GM19372 (cell line): ENCODE data around the gene SLC22A31.

Experiments
- ATAC-seq: cut with Tn5 transposase; IDR thresholded peaks from one replicate; pipeline ENCODE4 v1.9.1; 2021; ENCODE audit warnings: mild to moderate bottlenecking, low read depth, moderate library complexity; ENCODE audit not compliant: unreplicated experiment

SLC22A31 gene

GRCh38 chr16:89217388-89218191, 17.3 kb upstream of the SLC22A31 start, which contains the start of gene ZNF778:
Gene ZNF778 (plus strand): TSS chr16:89217703. CDS start chr16:89221128, 3,425 bp downstream.
- ATAC-seq: peak; percentile 94

GRCh38 chr16:89217138-89217387, 16.7 kb upstream of the SLC22A31 start:
- no peak for ATAC-seq

- no peak for ATAC-seq
Observed at GRCh38 chr16:89216315-89217137, 16.2 kb upstream of the SLC22A31 start.

GRCh38 chr16:89210904-89211515, 10.7 kb upstream of the SLC22A31 start:
- ATAC-seq: no peak

- no peak for ATAC-seq
Observed at GRCh38 chr16:89210165-89210903, 10.0 kb upstream of the SLC22A31 start.

GRCh38 chr16:89209522-89210044, 9.2 kb upstream of the SLC22A31 start:
- ATAC-seq: no peak

GRCh38 chr16:89207993-89208392, 7.7 kb upstream of the SLC22A31 start:
- ATAC-seq: no peak

GRCh38 chr16:89202422-89203215, 2.3 kb upstream of the SLC22A31 start:
- no peak for ATAC-seq

GRCh38 chr16:89201439-89202377, 1.4 kb upstream of the SLC22A31 start:
- no peak for ATAC-seq

GRCh38 chr16:89200850-89201411, 594 bp upstream of the SLC22A31 start:
- ATAC-seq: no peak

GRCh38 chr16:89199241-89200123, 855 bp downstream of the SLC22A31 start:
- ATAC-seq: no peak

- no peak for ATAC-seq
Observed at GRCh38 chr16:89198417-89199240, 1.7 kb downstream of the SLC22A31 start.

GRCh38 chr16:89197633-89198416, 2.5 kb downstream of the SLC22A31 start:
- ATAC-seq: no peak

GRCh38 chr16:89197033-89197632, 3.2 kb downstream of the SLC22A31 start:
- no peak for ATAC-seq

GRCh38 chr16:89195521-89196171, 4.7 kb downstream of the SLC22A31 start:
- no peak for ATAC-seq
